ENCODE measurements around the gene EPG5.

EPG5 gene

DNA sequence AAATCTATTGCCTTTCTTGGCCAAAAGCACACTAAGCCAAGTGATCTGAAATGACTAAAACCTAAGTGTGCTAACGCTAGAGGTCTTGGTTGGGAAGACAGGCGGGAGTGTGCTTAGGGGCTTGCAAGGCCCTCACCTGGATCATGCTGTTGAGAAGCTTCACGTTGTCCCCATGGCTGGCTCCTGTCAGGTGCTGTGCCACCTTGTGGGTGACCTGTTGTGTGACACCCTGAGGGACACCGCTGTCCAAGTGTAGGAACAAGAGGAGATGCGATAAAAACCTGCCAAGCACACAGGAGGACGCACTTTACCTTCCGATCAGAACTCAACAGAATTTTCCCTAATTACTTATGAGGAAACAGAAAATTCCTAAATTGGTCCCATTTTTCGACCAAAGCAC, 50.8 kb downstream of the EPG5 start:
- no peak for DNase-seq

GRCh38 chr18:45913276-45913675, 53.9 kb downstream of the EPG5 start:
- no peak for DNase-seq

DNA sequence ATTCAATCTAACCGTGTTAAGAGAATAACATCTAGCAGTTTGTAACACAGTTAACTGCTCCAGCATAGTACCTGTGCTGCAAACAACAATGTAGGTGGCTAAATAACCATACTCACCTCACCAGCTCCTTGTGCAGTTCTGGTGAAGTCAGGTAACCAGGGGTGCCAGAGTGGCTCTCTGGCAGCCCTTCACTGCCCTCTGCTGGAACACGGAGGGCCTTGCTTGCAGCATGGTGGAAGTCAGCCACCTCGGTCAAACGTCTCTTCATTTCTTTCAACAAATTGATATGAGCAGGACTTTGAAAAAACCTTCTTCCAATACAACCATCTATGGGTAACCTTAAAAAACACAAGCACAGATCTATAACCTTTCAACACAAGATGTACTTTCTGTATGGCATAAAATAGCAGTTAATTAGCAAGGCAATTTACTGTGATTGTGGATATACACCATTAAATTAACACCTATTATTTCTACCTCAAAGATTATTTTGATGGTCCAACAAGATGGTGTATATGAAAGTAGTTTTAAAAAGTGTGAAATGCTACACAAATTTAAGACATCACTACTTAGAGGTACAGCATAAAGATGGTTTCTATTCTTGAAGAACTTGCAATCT, 56.6 kb downstream of the EPG5 start:
- no peak for DNase-seq

DNA sequence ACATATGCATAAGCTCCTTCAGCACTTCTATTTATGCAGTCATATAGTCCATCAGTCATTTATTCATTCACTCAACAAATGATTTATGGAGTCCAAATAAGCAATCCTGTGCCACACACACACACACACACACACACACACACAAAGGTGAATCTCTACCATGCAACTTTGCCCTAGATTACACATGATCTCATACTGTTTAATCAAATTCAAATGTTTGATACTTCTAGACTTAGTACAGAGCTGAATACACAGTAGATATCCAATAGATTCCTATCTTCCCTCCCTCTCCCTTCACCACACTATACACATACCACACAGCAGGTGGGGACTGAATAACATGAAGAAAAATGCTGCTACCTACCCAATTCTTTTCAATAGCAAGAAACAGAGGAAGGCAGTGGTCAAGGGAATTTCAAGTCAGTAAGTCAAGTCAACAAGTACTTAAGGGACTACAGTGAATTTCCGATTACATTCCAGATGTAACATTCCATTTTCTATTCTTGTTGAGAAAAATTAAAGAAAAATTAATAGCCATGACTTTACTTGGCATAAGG, 65.4 kb downstream of the EPG5 start:
- DNase-seq, result no peak

DNA sequence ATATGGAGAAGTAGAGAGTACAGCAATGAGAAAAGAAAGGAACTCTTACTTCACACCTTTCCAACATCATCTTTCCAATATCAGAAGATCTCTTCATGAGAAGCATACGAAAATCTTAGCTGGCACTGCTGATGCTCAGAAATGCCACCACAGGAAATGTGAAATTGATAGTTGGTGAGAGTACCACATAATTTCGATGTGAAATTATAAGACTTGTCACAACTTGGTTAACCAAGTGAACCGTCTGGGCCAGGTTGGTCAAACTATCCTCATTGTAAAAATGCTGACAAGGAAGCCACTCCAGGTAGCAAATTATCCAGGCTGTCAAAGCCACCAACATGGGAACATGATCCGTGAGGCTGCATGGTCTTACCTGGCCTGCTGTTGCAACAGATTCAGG, 66.5 kb downstream of the EPG5 start:
- no peak for DNase-seq

GRCh38 chr18:45896991-45897390, 70.1 kb downstream of the EPG5 start:
- no peak for DNase-seq

DNA sequence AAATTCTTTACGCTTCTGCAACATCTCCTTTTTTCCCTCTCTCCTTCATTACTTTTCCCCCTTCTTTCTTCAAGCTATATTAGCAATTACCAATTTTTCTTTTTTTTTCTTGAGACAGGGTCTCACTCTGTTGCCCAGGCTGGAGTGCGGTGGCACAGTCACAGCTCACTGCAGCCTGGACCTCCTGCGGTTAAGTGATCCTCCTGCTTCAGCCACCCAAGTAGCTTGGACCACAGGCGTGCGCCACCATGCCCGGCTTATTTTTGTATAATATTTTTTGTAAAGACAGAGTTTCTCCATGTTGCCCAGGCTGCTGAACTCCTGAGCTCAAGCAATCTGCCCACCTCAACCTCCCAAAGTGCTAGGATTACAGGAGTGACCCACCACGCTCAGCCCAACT, 70.7 kb downstream of the EPG5 start:
- no peak for DNase-seq

- DNase-seq, result no peak
Observed at GRCh38 chr18:45895339-45895738, 71.8 kb downstream of the EPG5 start.

DNA sequence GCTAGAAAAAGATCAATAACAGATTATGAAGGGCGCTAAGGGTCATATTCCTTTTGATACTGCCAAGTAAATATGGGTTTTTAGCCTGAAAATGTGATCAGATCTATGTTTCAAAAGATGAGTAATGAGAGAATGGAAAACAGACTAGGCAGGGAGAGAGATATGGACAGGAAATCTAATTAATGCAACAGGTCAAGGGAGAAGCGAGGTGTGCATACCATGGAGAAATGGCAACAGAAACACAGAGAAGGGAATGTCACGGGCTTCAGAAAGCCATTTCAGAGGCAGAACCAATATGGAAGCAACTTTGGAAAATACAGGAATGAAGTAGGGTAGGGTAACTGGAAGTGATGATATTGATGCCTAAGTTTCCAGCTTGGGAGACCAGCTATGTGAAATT, 72.3 kb downstream of the EPG5 start:
- no peak for DNase-seq

DNA sequence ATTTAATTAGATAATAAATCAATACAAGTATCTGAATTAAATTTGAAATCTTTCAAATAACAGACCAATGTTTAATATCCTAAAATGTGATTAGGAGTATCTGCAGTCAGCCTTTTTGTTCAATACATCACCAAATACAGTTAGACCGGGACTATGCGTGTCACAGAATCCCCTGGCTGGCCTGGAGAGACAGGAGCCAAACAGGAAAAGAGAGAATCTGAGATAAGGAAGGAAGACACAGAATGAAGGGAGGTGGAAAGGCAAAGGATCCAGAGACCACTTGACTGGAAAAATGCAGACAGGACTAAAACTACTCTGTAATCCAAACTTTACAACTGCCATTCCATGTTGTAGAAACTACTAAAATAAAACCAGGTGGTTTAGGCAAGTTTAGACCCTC, 75.3 kb downstream of the EPG5 start:
- no peak for DNase-seq

DNA sequence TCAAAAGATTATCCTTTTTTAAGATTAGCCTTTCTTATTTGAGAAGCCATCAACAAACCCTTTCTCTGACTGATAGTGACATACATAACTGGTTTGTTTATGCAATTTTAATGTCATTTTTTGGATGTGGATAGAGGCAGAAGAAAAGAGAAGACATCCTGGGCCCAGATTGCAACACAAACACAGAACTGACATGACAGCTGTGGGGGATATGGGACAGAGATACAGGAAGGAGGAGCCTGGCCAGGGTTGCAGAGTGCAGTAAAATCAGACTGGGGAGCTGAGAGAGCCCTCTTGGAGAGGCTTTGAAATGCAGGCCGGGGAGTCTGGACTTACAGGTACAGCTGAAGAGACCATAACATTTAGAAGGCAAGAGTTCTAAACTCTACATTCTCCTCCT, 76.5 kb downstream of the EPG5 start:
- no peak for DNase-seq

GRCh38 chr18:45889419-45890064, 77.6 kb downstream of the EPG5 start:
- DNase-seq, result no peak

DNA sequence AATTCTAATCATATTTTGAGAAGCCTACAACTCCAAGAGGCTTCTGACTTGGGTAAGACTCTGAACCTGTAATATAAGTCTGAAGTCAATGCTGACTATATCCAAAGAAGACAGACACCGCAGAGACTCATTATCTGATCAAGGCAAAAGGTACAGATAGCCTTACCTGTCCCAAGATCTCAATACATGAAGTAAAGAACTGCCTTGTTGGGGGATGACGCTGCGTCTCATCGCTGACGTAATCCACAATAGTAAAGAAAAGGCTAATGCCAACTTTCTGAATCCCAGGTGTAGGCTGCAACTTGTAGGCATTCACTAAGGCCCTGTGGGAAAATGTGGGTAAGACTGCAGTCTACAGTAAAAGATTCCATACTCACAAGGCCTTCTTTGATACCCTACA, 79.5 kb downstream of the EPG5 start:
- DNase-seq, result no peak

DNA sequence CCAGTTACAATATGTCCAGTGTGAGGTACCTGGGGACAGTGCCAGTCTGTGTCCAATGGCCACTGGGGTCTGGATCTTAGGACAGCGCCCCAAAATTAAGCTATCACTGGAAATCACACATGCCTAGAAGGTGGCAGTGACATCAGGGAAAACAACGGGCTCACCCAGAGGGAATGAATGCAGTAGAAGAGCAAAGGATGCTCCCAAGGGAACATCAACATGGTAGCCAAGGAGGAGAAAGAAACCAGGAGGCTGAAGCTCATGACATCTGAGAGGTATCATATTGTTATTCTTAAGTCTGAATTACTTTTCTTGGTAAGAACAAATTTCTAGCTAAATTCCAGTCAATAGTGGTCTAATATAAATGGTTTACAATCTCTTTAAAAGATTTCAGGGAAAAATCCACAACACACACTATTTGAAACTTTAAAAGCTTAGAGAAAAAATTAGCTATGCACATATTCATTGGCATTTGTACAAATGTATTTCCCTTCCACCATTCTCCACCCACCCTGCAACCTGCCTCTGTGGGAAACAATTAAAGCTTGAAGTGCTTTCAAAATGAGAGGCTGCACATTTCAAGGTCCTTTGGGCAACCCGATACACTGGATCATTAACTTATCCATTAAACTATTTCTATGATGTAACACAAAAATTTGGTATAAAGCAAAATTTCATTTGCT, 86.1 kb downstream of the EPG5 start:
- DNase-seq, result no peak

- DNase-seq, result peak; percentile 75
Observed at GRCh38 chr18:45879681-45880655, 87.2 kb downstream of the EPG5 start.

DNA sequence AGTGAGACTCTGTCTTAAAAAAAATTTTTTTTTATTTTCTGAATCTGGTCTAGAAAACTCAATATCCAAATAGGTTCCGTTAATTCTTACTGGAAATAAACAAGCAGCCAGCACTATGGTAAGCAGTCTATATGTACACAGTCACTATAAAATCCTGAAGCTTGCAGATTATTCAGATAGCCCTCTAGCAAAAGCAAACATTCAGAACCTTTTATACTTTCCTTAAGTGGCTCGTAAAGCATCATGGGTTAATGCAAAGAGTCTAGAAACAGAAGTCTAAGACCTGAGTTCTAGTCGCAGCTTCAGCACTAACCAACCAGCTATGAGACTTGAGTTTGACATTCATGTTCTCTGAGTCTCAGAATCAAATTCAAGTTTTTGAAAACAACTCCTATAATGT, 89.7 kb downstream of the EPG5 start:
- DNase-seq, result no peak

- peak; percentile 4 for DNase-seq
Observed at GRCh38 chr18:45876161-45876560, 91.0 kb downstream of the EPG5 start.

- no peak for DNase-seq
Observed at GRCh38 chr18:45874491-45875184, 92.5 kb downstream of the EPG5 start.

DNA sequence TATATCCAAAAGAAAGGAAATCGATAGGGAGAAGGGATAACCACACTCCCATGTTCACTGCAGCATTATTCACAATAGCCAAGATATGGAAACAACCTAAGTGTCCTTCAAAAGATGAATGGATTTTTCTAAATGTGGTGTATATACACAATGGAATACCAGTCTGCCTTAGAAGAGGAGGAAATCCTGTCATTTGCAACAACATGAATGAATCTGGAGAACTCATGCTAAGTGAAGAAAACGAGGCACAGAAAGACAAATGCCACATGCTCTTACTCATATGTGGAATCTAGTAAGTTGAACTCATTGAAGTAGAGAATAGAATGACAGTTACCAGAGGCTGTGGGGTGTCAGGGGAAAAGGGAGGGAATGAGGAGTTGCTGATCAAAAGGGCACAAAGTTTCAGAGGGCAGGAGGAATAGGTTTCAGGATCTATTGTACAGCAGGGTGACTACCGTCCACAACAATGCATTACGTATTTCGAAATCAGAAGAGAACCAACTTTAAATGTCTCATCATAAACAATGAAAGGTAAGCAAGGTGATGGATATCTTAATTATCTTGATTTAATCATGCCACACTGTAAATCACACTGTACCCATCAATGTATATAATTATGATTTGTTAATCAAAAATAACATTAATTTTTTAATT, 95.6 kb downstream of the EPG5 start:
- DNase-seq, result no peak

GRCh38 chr18:45870419-45870818, 96.7 kb downstream of the EPG5 start:
- DNase-seq, result no peak

DNA sequence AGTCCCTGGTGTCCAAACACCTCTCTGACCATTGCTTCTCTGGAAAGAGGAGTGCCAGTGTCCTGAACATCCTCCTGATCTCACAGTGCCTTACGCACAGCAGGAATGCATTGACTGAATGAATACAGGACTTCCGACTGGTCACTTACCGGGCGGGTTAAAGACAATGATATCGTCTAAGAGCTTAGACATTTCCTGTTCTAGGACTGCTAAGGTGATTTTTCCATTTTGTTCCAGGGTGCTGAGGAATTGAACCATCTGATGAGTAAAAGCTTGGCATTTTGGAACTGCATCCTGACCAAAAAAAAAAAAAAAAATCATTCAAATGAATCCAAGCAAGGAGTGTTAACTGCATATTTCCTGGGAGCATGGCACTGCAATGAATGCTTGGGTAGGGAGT, 101.7 kb downstream of the EPG5 start:
- no peak for DNase-seq

- no peak for DNase-seq
Observed at GRCh38 chr18:45864081-45864480, 103.0 kb downstream of the EPG5 start.

Data from midbrain (tissue), 1 donor.